ENCODE measurements around the gene LTA. TPM values are rescaled to one million over a fixed set of nuclear protein-coding genes. Genes with fewer than 3 reads are reported as not detected.

LTA gene
- total and polyA plus RNA-seq, 8 donors = 0.05 to 1.3 (median 0.14) TPM; not detected in 4

DNA sequence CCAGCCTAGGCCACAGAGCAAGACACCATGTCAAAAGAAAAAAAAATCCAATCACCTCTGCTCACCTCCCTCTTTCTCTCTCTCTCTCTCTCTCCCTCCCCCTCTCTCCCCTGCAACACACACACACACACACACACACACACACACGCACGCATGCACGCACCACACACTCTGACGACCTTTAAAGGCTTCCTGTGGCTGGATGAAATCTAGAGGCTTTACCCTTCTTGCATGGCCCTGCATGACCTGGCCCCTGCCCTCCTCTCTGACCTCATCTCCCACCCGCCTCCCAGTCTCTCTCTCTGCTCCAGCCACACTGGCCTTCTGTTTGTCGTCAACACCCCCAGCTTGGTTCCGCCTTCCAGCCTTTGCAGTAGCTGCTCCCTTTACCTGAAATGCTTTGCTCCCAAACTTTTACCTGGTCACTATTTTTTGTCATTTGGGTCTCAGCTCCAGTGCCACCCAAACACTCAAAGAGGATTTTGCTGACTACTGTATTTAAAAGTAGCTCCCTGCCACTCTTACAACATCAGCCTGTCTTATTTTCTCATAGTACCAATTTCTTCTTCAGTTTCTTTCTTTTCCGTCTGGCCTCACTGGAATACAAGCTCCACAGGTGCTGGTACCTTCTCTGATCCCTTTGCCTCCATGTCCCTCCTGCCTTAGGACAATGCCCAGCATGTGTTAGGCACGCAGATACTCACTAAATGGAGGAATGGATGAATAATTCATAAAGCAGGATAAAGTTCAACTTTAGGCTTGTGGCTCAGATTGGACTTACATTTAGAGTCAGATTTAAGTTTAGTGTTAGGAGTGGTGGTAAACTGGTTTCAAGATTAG, 4.3 kb upstream of the LTA start:
- intact Hi-C loops (cut with DNase I) = no loop called here
- TF ChIP-seq, protein P1, sequence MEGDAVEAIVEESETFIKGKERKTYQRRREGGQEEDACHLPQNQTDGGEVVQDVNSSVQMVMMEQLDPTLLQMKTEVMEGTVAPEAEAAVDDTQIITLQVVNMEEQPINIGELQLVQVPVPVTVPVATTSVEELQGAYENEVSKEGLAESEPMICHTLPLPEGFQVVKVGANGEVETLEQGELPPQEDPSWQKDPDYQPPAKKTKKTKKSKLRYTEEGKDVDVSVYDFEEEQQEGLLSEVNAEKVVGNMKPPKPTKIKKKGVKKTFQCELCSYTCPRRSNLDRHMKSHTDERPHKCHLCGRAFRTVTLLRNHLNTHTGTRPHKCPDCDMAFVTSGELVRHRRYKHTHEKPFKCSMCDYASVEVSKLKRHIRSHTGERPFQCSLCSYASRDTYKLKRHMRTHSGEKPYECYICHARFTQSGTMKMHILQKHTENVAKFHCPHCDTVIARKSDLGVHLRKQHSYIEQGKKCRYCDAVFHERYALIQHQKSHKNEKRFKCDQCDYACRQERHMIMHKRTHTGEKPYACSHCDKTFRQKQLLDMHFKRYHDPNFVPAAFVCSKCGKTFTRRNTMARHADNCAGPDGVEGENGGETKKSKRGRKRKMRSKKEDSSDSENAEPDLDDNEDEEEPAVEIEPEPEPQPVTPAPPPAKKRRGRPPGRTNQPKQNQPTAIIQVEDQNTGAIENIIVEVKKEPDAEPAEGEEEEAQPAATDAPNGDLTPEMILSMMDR (IDR thresholded peaks at IDR 0.05) = no peak
- H3K27ac ChIP-seq = no peak overlapping the region
- no peak overlapping the region for H3K4me3 ChIP-seq
- no peak for DNase-seq
- no peaks in the 10 kb centered on the region for H3K4me1 ChIP-seq
- H3K27me3 ChIP-seq = no peaks in the 10 kb centered on the region
- FAIRE-seq = no peak
- ATAC-seq = no peak
- 37 to 46% methylated on average over 9 of the region's 9 CpGs for WGBS, 2 donors
- no peaks in the 10 kb centered on the region for H3K36me3 ChIP-seq
- H3K9me3 ChIP-seq = no peaks in the 10 kb centered on the region

DNA sequence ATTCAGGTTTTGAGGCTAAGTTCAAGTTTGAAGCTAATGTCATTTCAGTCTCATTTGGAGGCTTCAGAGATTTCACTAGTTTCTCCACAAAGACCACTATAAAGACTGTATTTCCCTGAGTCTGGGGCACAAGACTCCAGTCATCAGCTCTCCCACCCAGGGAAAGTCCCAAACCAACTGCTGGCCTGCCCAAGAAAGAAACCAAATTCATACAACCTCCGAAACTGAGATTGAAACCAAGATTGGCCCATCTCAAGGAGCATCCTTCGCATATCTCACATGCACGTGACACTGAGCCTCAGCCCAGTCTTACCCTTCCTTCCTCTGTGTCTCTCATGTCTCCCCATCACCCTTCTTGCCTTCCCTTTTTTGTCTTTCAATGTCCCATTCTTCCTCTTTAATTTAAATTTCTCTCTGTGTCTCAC, 3.5 kb upstream of the LTA start:
- no peaks in the 10 kb centered on the region for H3K27me3 ChIP-seq
- FAIRE-seq = no peak
- TF ChIP-seq, protein P1 (IDR thresholded peaks at IDR 0.05) = no peak
- no peak overlapping the region for H3K27ac ChIP-seq
- DNase-seq = no peak
- no peaks in the 10 kb centered on the region for H3K36me3 ChIP-seq
- H3K4me3 ChIP-seq = no peak overlapping the region
- peak in 2 of 4 donors; percentile 45 to 73 for ATAC-seq
- H3K9me3 ChIP-seq = no peaks in the 10 kb centered on the region
- no peaks in the 10 kb centered on the region for H3K4me1 ChIP-seq
- intact Hi-C loops (cut with DNase I) = no loop called here
- WGBS, 2 donors = 60 to 75% methylated on average over 3 of the region's 3 CpGs

DNA sequence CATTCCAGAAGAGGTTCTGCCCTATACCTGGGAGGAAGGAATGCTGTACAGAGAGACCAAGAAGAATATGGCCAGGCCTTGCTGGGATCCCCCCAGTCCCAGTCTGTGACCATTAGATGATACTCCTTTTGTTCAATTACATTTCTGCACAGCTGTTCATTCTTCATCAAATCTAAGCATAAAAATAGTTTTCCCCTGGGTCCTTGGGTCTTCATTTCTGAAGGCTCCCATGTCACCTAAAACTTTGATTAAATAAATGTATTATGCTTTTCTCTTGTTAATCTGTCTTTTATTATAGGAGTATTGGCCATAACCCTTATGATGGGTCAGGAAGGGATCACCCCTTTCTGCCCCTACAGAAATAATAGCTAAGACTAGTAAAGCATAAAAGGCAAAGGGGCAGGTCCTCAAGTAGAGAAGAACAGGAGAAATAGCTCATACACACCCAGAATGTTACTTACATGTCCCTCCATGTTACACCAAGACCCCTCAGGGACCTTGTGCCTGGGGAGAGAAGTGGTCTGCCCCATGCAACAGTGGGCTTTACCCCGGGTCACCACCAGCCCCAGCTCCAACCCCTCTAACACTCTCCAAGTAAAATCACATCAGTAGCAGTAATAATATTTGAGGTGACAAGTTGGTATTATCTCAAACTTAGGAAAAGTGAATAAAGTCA, 2.1 kb upstream of the LTA start:
- ATAC-seq (no peak), FAIRE-seq (no peak), DNase-seq (peak in 1 of 6 donors; percentile 2)
- H3K27ac ChIP-seq = no peak overlapping the region
- WGBS, 2 donors = 43 to 48% methylated on average over 1 of the region's 1 CpG
- no peaks in the 10 kb centered on the region for H3K9me3 ChIP-seq
- intact Hi-C loops (cut with DNase I) = no loop called here
- H3K27me3 ChIP-seq = no peaks in the 10 kb centered on the region
- H3K4me3 ChIP-seq = no peak overlapping the region
- H3K36me3 ChIP-seq = no peaks in the 10 kb centered on the region
- no peaks in the 10 kb centered on the region for H3K4me1 ChIP-seq
- TF ChIP-seq, protein P1 (IDR thresholded peaks at IDR 0.05) = no peak

DNA sequence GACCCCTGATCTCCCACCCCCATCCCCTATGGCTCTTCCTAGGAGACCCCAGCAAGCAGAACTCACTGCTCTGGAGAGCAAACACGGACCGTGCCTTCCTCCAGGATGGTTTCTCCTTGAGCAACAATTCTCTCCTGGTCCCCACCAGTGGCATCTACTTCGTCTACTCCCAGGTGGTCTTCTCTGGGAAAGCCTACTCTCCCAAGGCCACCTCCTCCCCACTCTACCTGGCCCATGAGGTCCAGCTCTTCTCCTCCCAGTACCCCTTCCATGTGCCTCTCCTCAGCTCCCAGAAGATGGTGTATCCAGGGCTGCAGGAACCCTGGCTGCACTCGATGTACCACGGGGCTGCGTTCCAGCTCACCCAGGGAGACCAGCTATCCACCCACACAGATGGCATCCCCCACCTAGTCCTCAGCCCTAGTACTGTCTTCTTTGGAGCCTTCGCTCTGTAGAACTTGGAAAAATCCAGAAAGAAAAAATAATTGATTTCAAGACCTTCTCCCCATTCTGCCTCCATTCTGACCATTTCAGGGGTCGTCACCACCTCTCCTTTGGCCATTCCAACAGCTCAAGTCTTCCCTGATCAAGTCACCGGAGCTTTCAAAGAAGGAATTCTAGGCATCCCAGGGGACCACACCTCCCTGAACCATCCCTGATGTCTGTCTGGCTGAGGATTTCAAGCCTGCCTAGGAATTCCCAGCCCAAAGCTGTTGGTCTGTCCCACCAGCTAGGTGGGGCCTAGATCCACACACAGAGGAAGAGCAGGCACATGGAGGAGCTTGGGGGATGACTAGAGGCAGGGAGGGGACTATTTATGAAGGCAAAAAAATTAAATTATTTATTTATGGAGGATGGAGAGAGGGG, 1.4 kb downstream of the LTA start:
- no peak for ATAC-seq
- Histone ChIP-seq H3K4me1 (peaks cover 0 to 6% (median 0%) of the 10 kb centered on the region in 3 donors), H3K36me3 (no peaks in the 10 kb centered on the region), H3K9me3 (no peaks in the 10 kb centered on the region), H3K27ac (no peak overlapping the region), H3K27me3 (no peaks in the 10 kb centered on the region), H3K4me3 (no peak overlapping the region)
- WGBS, 2 donors = 67 to 70% methylated on average over 9 of the region's 9 CpGs
- FAIRE-seq = no peak
- DNase-seq = peak in 1 of 6 donors; percentile 15
- intact Hi-C loops (cut with DNase I) = no loop called here
- TF ChIP-seq, protein P1 (IDR thresholded peaks at IDR 0.05) = no peak

Data from pancreas (tissue), 10 donors.